Gastroesophageal sphincter (tissue), 4 donors: ENCODE results near the gene AGBL5. TPM values are rescaled to one million over a fixed set of nuclear protein-coding genes. Genes with fewer than 3 reads are reported as not detected.

ENCODE experiments used
- ATAC-seq: fragments of 150-250 bp; one replicate; pipeline ENCODE4 v1.9.1; 2016; ENCODE audit warnings: mild to moderate bottlenecking, moderate library complexity
- H3K27ac ChIP-seq, 4 donors: fragments of 200-600 bp; sonication (generic) in 3 of 4; 1 replicate in 3 of 4; 2 replicates in 1 of 4; pipeline ENCODE4 v1.5.1; 2016 to 2019
- H3K27me3 ChIP-seq: fragments of 200-600 bp; sonication (generic); one replicate; pipeline ENCODE4 v1.5.1; 2019
- H3K36me3 ChIP-seq, 2 donors: fragments of 200-600 bp; sonication (generic); one replicate each; pipeline ENCODE4 v1.5.1; 2019; ENCODE audit warnings: control low read depth in 1 of 2
- H3K4me1 ChIP-seq, 3 donors: fragments of 200-600 bp; sonication (generic); 1 replicate in 2 of 3; 2 replicates in 1 of 3; pipeline ENCODE4 v1.5.1; 2016 to 2019; ENCODE audit warnings: control low read depth in 2 of 3
- H3K4me3 ChIP-seq, 2 donors: fragments of 200-600 bp; sonication (generic); one replicate each; pipeline ENCODE4 v1.5.1; 2019; ENCODE audit warnings: mild to moderate bottlenecking in 1 of 2, moderate library complexity in 1 of 2
- H3K9me3 ChIP-seq, 3 donors: fragments of 200-600 bp; sonication (generic); one replicate each; pipeline ENCODE4 v1.5.1; 2017 to 2019; ENCODE audit warnings: control low read depth in 2 of 3
- EP300 ChIP-seq: sonication (generic); formaldehyde crosslinking; IDR thresholded peaks from one replicate; pipeline ENCODE4 v1.6.1; 2017; ENCODE audit warnings: antibody characterized with exemption, mild to moderate bottlenecking
- POLR2A ChIP-seq, 2 donors: fragments of 450-650 bp; IDR thresholded peaks; one replicate each; pipeline ENCODE4 v1.6.1; 2017; ENCODE audit warnings: antibody characterized with exemption in 2 of 2, mild to moderate bottlenecking in 2 of 2, moderate library complexity in 1 of 2
- POLR2AphosphoS5 ChIP-seq: sonication (generic); formaldehyde crosslinking; IDR thresholded peaks from one replicate; pipeline ENCODE4 v1.6.1; 2017; ENCODE audit warnings: antibody characterized with exemption
- WGBS, 2 donors: methylation state at CpG; one replicate each; pipeline ENCODE4 v1.1.5; 2018; ENCODE audit warnings: low coverage in 1 of 2; 5-methylcytosine and 5-hydroxymethylcytosine counted together
- total RNA-seq, 4 donors: library from RNA; depleted of rRNA; stranded (reverse); fragments of >200 nt; gene quantifications; one replicate each; pipeline ENCODE4 v1.1.0, GENCODE V29; 2016
- TF ChIP-seq, protein P1 (sequence below), 4 experiments: fragments of 200-600 bp in 2 of 4; fragments of 450-650 bp in 2 of 4; sonication (generic) in 1 of 4; IDR thresholded peaks; one replicate each; pipeline ENCODE4 v1.5.1; 2017 to 2019; ENCODE audit warnings: antibody characterized with exemption in 4 of 4, mild to moderate bottlenecking in 2 of 4, moderate library complexity in 2 of 4

Gene AGBL5
- total RNA-seq = 10 to 100 TPM; 16.2 to 31.7 (median 23.0) TPM

- Histone ChIP-seq H3K9me3 (no peaks in the 10 kb centered on the region), H3K27me3 (no peaks in the 10 kb centered on the region), H3K27ac (peak within 1 kb of the TSS; percentile 85 to 98 (median 96)), H3K4me1 (peaks cover 0 to 30% (median 15%) of the 10 kb centered on the region in 3 donors), H3K4me3 (peak within 1 kb of the TSS; percentile 89 to 99), H3K36me3 (peaks cover 0 to 35% of the 10 kb centered on the region in 2 donors)
- peak; percentile 39 to 58 for TF ChIP-seq POLR2A (IDR thresholded peaks at IDR 0.05)
- peak; percentile 55 for TF ChIP-seq POLR2AphosphoS5
- TF ChIP-seq EP300 = no peak
- 0% methylated on average over 32 of the region's 67 CpGs; no CpG with 5 or more reads in 1 of the 2 donors for WGBS, 2 donors
- peak; percentile 91 for ATAC-seq
Observed at GRCh38 chr2:27050996-27051901, at the start of gene AGBL5. Gene AGBL5, plus strand, starts transcription at chr2:27051668. Its CDS starts 1,291 bp downstream, at chr2:27052959.

DNA sequence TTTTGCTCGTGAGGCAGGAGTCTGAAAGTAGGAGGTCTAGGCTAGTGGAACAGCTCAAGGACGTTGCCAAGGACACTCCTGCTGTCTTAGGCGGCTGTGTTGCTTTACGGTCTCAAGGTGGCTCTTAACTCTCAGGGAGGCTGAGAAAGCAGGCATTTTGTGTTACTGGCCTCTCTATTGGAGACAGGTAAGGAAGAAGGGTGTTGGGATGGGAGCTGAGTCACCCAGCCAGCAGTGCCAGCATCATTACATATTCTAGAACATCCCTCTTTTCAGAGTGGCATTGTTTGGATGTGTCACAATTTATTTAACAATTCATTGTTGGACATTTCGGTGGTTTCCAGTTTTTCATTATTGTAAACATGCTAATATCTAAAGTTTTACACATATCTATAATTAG lies 49.5 kb upstream of the AGBL5 start:
- whole genome bisulfite sequencing, 2 donors = 70 to 71% methylated on average over 5 of the region's 5 CpGs
- no peak for TF ChIP-seq POLR2AphosphoS5

GRCh38 chr2:27003007-27003406 lies 48.5 kb upstream of the AGBL5 start:
- Histone ChIP-seq H3K27ac (no peak overlapping the region), H3K36me3 (no peaks in the 10 kb centered on the region), H3K9me3 (no peaks in the 10 kb centered on the region), H3K4me1 (no peaks in the 10 kb centered on the region), H3K4me3 (no peak overlapping the region), H3K27me3 (no peaks in the 10 kb centered on the region)
- TF ChIP-seq, protein P1, sequence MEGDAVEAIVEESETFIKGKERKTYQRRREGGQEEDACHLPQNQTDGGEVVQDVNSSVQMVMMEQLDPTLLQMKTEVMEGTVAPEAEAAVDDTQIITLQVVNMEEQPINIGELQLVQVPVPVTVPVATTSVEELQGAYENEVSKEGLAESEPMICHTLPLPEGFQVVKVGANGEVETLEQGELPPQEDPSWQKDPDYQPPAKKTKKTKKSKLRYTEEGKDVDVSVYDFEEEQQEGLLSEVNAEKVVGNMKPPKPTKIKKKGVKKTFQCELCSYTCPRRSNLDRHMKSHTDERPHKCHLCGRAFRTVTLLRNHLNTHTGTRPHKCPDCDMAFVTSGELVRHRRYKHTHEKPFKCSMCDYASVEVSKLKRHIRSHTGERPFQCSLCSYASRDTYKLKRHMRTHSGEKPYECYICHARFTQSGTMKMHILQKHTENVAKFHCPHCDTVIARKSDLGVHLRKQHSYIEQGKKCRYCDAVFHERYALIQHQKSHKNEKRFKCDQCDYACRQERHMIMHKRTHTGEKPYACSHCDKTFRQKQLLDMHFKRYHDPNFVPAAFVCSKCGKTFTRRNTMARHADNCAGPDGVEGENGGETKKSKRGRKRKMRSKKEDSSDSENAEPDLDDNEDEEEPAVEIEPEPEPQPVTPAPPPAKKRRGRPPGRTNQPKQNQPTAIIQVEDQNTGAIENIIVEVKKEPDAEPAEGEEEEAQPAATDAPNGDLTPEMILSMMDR (IDR thresholded peaks at IDR 0.05) = no peak
- TF ChIP-seq POLR2A (IDR thresholded peaks at IDR 0.05) = no peak
- ATAC-seq = no peak
- 88 to 100% methylated on average over 3 to 4 of the region's 4 CpGs for WGBS, 2 donors

More for the DNA sequence above, 49.5 kb upstream of the AGBL5 start:
- ATAC-seq = no peak
- no peak overlapping the region for H3K4me3 ChIP-seq
- H3K27ac ChIP-seq = no peak overlapping the region
- no peaks in the 10 kb centered on the region for H3K9me3 ChIP-seq
- H3K36me3 ChIP-seq = no peaks in the 10 kb centered on the region
- no peaks in the 10 kb centered on the region for H3K4me1 ChIP-seq
- no peaks in the 10 kb centered on the region for H3K27me3 ChIP-seq

GRCh38 chr2:27003857-27004256 lies 47.6 kb upstream of the AGBL5 start:
- no peak overlapping the region for H3K27ac ChIP-seq
- TF ChIP-seq POLR2A (IDR thresholded peaks at IDR 0.05) (no peak), EP300 (no peak), POLR2AphosphoS5 (no peak)
- TF ChIP-seq, protein P1 (IDR thresholded peaks at IDR 0.05) = no peak
- no peak for ATAC-seq

GRCh38 chr2:27006602-27007415 lies 44.7 kb upstream of the AGBL5 start:
- Histone ChIP-seq H3K4me1 (no peaks in the 10 kb centered on the region), H3K27me3 (no peaks in the 10 kb centered on the region), H3K9me3 (no peaks in the 10 kb centered on the region), H3K4me3 (no peak overlapping the region), H3K36me3 (no peaks in the 10 kb centered on the region), H3K27ac (no peak overlapping the region)
- no peak for ATAC-seq
- no peak for TF ChIP-seq EP300
- no peak for TF ChIP-seq POLR2A (IDR thresholded peaks at IDR 0.05)
- no peak for TF ChIP-seq POLR2AphosphoS5
- TF ChIP-seq, protein P1 (IDR thresholded peaks at IDR 0.05) = no peak
- 75 to 78% methylated on average over 4 to 6 of the region's 6 CpGs for WGBS, 2 donors

More at GRCh38 chr2:27003857-27004256, 47.6 kb upstream of the AGBL5 start:
- Histone ChIP-seq H3K27me3 (no peaks in the 10 kb centered on the region), H3K4me3 (no peak overlapping the region), H3K9me3 (no peaks in the 10 kb centered on the region), H3K4me1 (no peaks in the 10 kb centered on the region), H3K36me3 (no peaks in the 10 kb centered on the region)
- 73 to 76% methylated on average over 4 to 7 of the region's 9 CpGs for WGBS, 2 donors
